Ovary (tissue), 3 donors: Measurements from ENCODE around the gene LCE1A.

Experiments used
- CTCF ChIP-seq, 3 donors: fragments of 450-650 bp in 2 of 3; fragments of 200-600 bp in 1 of 3; IDR thresholded peaks; one replicate each; pipeline versions ENCODE4 v1.5.1 to v1.8.0; 2016 to 2022; ENCODE audit warnings: antibody characterized with exemption in 3 of 3, mild to moderate bottlenecking in 1 of 3
- EP300 ChIP-seq: sonication (generic); formaldehyde crosslinking; IDR thresholded peaks from one replicate; pipeline ENCODE4 v1.6.1; 2017; ENCODE audit warnings: antibody characterized with exemption
- POLR2A ChIP-seq: fragments of 450-650 bp; IDR thresholded peaks from one replicate; pipeline ENCODE4 v1.6.1; 2017; ENCODE audit warnings: antibody characterized with exemption, mild to moderate bottlenecking, moderate library complexity
- donor health status: DM: no; HTN: no; CAD: no.

GRCh38 chr1:152870831-152871730 is 43.8 kb downstream of the LCE1A start:
- TF ChIP-seq CTCF (IDR thresholded peaks at IDR 0.05) (no peak), POLR2A (no peak), EP300 (no peak)
